MCF 10A (cell line): ENCODE results near the gene CNTNAP2. TPM values are rescaled to one million over a fixed set of nuclear protein-coding genes. Genes with fewer than 3 reads are reported as not detected.

Experiments
- BruUV-seq: library from RNA; stranded (reverse); fragments of 400-500 nt; replicated peaks from 2 replicates; lab custom pipeline; 2021; lab: Mats Ljungman, UMichigan
- CTCF ChIA-PET: fragments of 300-600 bp; sonication (Branson Sonifier 250); formaldehyde crosslinking; extraction: SDS; loops from one replicate; lab custom pipeline; 2021; ENCODE audit warnings: antibody characterized with exemption, inconsistent platforms; lab: Yijun Ruan, JAX
- POLR2A ChIA-PET: fragments of 300-600, 350-650 bp; sonication (Branson Sonifier 250); formaldehyde crosslinking; extraction: SDS; loops from one replicate; lab custom pipeline; 2020; ENCODE audit warnings: antibody characterized with exemption, inconsistent platforms; lab: Yijun Ruan, JAX
- DNase-seq: peaks from one replicate; pipeline ENCODE4 v3.0.0-alpha.2; 2018; ENCODE audit not compliant: unreplicated experiment
- H3K27ac Mint-ChIP-seq: one replicate; pipeline ENCODE4 v1.8.0; 2022; ENCODE audit warnings: mild to moderate bottlenecking, low read depth, mixed read lengths; ENCODE audit not compliant: unreplicated experiment
- H3K27me3 Mint-ChIP-seq: one replicate; pipeline ENCODE4 v1.8.0; 2022; ENCODE audit warnings: mixed read lengths; ENCODE audit not compliant: insufficient read depth, unreplicated experiment
- H3K36me3 Mint-ChIP-seq: one replicate; pipeline ENCODE4 v1.8.0; 2022; ENCODE audit warnings: mild to moderate bottlenecking, moderate library complexity, mixed read lengths; ENCODE audit not compliant: insufficient read depth, unreplicated experiment
- H3K4me1 Mint-ChIP-seq: one replicate; pipeline ENCODE4 v1.8.0; 2022; ENCODE audit warnings: mixed read lengths; ENCODE audit not compliant: insufficient read depth, unreplicated experiment
- H3K4me3 Mint-ChIP-seq: one replicate; pipeline ENCODE4 v1.8.0; 2022; ENCODE audit warnings: mild to moderate bottlenecking, moderate library complexity, mixed read lengths; ENCODE audit not compliant: unreplicated experiment
- H3K9me3 Mint-ChIP-seq: one replicate; pipeline ENCODE4 v1.8.0; 2022; ENCODE audit warnings: mixed read lengths; ENCODE audit not compliant: unreplicated experiment
- CTCF ChIP-seq: fragments of 200-600 bp; IDR thresholded peaks from one replicate; pipeline ENCODE4 v1.8.0; 2022; ENCODE audit warnings: antibody characterized with exemption, mild to moderate bottlenecking; ENCODE audit not compliant: unreplicated experiment
- intact Hi-C: fragments of 100-400 bp; cut with micrococcal nuclease; formaldehyde crosslinking; loops from 2 replicates; pipeline ENCODE4 v1.14.1; 2022
- total RNA-seq: library from RNA; stranded (reverse); gene quantifications from 2 replicates; pipeline ENCODE4 v1.2.3, GENCODE V29; 2022

CNTNAP2 gene
- total RNA-seq, 1 experiment from 2014 or later: 1.1 TPM

- Mint-ChIP-seq H3K4me3 (no peak overlapping the region), H3K27me3 (peaks cover 89% of the 10 kb centered on the region), H3K27ac (no peak overlapping the region), H3K9me3 (no peaks in the 10 kb centered on the region), H3K4me1 (no peaks in the 10 kb centered on the region), H3K36me3 (no peaks in the 10 kb centered on the region)
- peak; percentile 58 for TF ChIP-seq CTCF
- BruUV-seq: no TSS peak
- CTCF ChIA-PET: interaction anchor here (0.5 to 4.6 kb wide), 53 partner anchors 8 to 1771 kb away, joined by 3 to 35 read pairs (median 4); no protein-coding TSS in a partner anchor
- peak; percentile 76 for DNase-seq
- intact Hi-C loops: loop anchor here (2.0 to 5.0 kb wide), 3 partner anchors 100 to 995 kb away; no protein-coding TSS in a partner anchor
- POLR2A ChIA-PET: no interaction called here
Observed at GRCh38 chr7:148242294-148242821, 2125.8 kb downstream of the CNTNAP2 start.

- ChIA-PET POLR2A (no interaction called here), CTCF (interaction anchor here (1.0 to 3.5 kb wide), 5 partner anchors 9 to 1511 kb away, joined by 3 to 12 read pairs (median 3); no protein-coding TSS in a partner anchor)
- no peaks in the 10 kb centered on the region for H3K36me3 Mint-ChIP-seq
- TF ChIP-seq CTCF: no peak
- H3K9me3 Mint-ChIP-seq: no peaks in the 10 kb centered on the region
- no peak overlapping the region for H3K4me3 Mint-ChIP-seq
- no peak overlapping the region for H3K27ac Mint-ChIP-seq
- BruUV-seq: no TSS peak
- no peaks in the 10 kb centered on the region for H3K4me1 Mint-ChIP-seq
- DNase-seq: no peak
- peaks cover 88% of the 10 kb centered on the region for H3K27me3 Mint-ChIP-seq
- intact Hi-C loops: no loop called here
Observed at GRCh38 chr7:148245381-148245780, 2128.8 kb downstream of the CNTNAP2 start.

GRCh38 chr7:148253629-148254028, 2137.0 kb downstream of the CNTNAP2 start:
- no peak for DNase-seq
- Mint-ChIP-seq H3K27ac (no peak overlapping the region), H3K4me1 (no peaks in the 10 kb centered on the region), H3K36me3 (no peaks in the 10 kb centered on the region), H3K4me3 (no peak overlapping the region), H3K9me3 (peaks cover 15% of the 10 kb centered on the region), H3K27me3 (peaks cover 91% of the 10 kb centered on the region)
- no peak for TF ChIP-seq CTCF
- ChIA-PET POLR2A (no interaction called here), CTCF (interaction anchor here (2.8 kb wide), 1 partner anchor 11 kb away, joined by 10 read pairs; no protein-coding TSS in a partner anchor)
- BruUV-seq: no TSS peak
- intact Hi-C loops: no loop called here

- CTCF ChIA-PET: interaction anchor here (0.6 to 1.5 kb wide), 14 partner anchors 9 to 1820 kb away, joined by 3 to 9 read pairs (median 4); no protein-coding TSS in a partner anchor
- peaks cover 74% of the 10 kb centered on the region for H3K27me3 Mint-ChIP-seq
- no TSS peak for BruUV-seq
- no peak overlapping the region for H3K4me3 Mint-ChIP-seq
- peaks cover 15% of the 10 kb centered on the region for H3K9me3 Mint-ChIP-seq
- no peak for DNase-seq
- intact Hi-C loops: no loop called here
- no peaks in the 10 kb centered on the region for H3K4me1 Mint-ChIP-seq
- POLR2A ChIA-PET: interaction anchor here (0.6 to 0.7 kb wide), 2 partner anchors 206 to 565 kb away, joined by 3 to 4 read pairs; no protein-coding TSS in a partner anchor
- no peaks in the 10 kb centered on the region for H3K36me3 Mint-ChIP-seq
- peak; percentile 42 for TF ChIP-seq CTCF
- H3K27ac Mint-ChIP-seq: no peak overlapping the region
Observed at GRCh38 chr7:148255333-148255732, 2138.7 kb downstream of the CNTNAP2 start.
